Retinal pigment epithelial cell (primary cell): ENCODE measurements around the gene COX6B2.

Experiments used
- DNase-seq: peaks from one replicate; pipeline ENCODE4 v3.0.0-alpha.2; 2010; ENCODE audit warnings: low read depth
- H3K4me3 ChIP-seq: 2 replicates; pipeline ENCODE4 v1.5.1; 2011; ENCODE audit warnings: mild to moderate bottlenecking, low read length, control low read depth, moderate library complexity
- CTCF ChIP-seq: conservative IDR thresholded peaks from 2 replicates; pipeline ENCODE4 v1.5.1; 2011; ENCODE audit warnings: low read depth, low read length, control low read depth, inconsistent platforms

The COX6B2 gene

DNA sequence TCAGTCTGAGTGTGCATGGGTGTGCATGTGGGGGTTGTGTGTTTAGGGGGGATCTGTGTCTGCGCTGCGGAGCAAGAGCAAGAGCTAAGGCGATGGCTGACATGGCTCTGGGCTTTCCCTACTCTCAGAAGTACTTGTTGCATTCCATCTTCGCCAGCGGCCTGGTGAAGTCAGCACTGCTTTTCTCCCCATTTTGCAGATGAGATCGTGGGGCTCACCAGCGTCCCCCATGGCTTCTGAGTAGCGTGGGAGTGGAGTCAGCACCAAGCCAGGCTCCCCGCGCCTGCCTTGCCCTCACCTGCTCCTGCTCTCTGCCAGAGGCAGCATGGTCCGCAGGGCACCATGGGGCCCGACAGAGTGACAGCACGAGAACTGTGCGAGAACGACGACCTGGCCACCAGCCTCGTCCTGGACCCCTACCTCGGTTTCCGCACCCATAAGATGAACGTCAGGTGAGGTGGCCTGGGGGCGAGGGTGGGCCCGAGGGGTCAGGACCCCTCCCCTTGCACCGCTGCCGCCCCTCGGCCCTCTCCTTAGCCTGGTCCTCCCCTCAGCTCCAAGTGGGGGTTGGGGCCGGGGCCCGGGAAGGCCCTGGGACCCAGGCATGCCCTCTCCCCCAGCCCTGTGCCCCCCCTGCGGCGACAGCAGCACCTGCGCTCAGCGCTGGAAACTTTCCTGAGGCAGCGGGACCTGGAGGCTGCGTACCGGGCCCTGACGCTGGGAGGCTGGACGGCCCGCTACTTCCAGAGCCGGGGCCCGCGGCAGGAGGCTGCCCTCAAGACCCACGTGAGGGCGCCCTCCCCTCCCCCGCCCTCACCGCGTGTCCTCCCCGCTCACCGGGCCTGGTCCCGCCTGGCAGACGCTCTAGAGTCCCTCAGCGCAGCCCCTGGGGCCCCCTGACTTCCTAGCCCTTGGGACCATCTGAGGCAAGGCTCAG, 12.7 kb downstream of the COX6B2 start:
- H3K4me3 ChIP-seq, result peak overlapping the region; percentile 23
- DNase-seq, result no peak
- no peak for TF ChIP-seq CTCF

DNA sequence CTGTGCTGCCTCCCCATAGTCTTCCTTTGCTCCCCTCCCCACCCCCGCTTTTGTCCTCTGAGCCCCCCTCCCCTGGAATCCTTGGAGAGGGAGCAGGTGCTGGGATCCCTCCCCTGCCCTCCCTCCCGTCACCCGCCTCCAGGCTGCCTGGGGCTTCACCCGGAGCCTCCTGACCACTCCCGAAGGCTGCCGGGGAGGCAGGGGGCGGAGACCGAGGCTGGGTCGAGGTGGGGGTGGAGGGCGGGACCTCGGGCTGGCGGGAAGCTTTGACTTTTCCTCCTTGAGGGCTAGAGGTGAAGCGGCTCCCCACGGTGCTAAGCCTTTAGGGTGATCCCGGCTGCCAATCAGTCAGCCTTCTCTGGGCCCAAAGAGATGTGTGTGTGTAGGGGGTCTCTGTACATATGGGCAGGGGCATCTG, 13.3 kb downstream of the COX6B2 start:
- no peak for TF ChIP-seq CTCF
- peak overlapping the region; percentile 74 for H3K4me3 ChIP-seq
- no peak for DNase-seq

- H3K4me3 ChIP-seq, result peak overlapping the region; percentile 74
- DNase-seq, result no peak
- TF ChIP-seq CTCF, result peak; percentile 34
These were observed 13.8 kb downstream of the COX6B2 start for GRCh38 chr19:55340784-55341147.

DNA sequence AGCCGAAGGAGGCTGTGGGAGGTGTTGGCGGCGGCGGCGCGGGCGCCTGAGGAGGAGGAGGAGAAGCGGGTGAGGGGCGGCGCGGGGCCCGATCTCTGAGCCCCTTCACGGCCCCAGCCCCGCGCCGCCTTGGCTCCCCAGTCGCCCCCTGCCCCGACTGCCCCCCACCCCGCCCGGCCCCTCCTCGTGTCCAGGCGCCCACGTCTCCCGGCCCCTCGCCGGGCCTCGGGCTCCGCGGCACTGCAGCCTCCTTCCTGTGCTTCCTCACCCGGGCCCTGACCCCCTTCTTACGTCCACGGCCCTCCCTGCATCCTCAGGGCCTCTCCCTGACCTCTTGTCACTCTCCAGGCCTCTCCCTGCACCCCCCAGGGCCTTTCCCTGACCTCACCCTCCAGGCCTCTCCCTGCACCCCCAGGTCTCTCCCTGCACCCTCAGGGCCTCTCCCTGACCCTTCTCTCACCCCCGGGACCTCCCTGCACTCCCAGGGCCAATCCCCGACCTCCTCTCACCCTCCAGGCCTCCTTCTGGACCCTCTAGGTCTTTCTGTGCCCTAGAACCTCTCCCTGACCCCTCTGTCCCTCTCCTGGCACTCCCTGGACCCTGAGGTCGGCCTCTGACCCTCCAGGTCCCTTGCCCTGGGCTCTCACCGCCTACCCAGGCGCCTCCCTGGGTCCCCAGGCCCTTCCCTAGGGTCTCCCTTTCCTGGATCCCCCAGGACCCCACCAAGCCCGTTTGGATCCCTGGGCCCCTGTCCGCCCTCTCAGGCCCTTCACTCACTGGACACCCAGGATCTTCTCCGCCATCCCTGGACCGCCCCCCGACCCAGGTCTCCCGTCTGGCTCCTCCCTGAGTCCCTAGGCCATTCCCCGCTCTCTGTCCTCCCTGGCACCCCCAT, 14.4 kb downstream of the COX6B2 start:
- no peak for DNase-seq
- H3K4me3 ChIP-seq, result peak overlapping the region; percentile 74
- no peak for TF ChIP-seq CTCF

- DNase-seq, result peak; percentile 100
- no peak for TF ChIP-seq CTCF
- H3K4me3 ChIP-seq, result peak within 1 kb of the TSS; percentile 74
These were observed 15.2 kb downstream of the COX6B2 start, which contains the start of gene KMT5C for GRCh38 chr19:55339105-55339888. Gene KMT5C, plus strand, starts transcription at chr19:55339876. Its CDS starts 2,061 bp downstream, at chr19:55341937.

- H3K4me3 ChIP-seq, result no peak overlapping the region
- DNase-seq, result no peak
- TF ChIP-seq CTCF, result no peak
These were observed 18.4 kb downstream of the COX6B2 start for GRCh38 chr19:55336101-55336500.
